Measurements from ENCODE around the gene UCP2. TPM values are rescaled to one million over a fixed set of nuclear protein-coding genes. Genes with fewer than 3 reads are reported as not detected.

UCP2 gene
- total and polyA plus RNA-seq, 9 of the 15 experiments (the other 6 are each of a cell fraction or from before 2014, with no cell fraction given), result 19.2 to 216 (median 87.9) TPM

GRCh38 chr11:73983741-73984538 lies 1.3 kb upstream of the UCP2 start (continued):
- TF ChIP-seq HSF4 (CRISPR knock-in tag; IDR thresholded peaks at IDR 0.05; ENCODE audit: borderline replicate concordance), result no peak
- TF ChIP-seq RAD21 (CRISPR knock-in tag; conservative IDR thresholded peaks at IDR 0.05 in 1 of 2, IDR thresholded peaks at IDR 0.05 in 1 of 2), result no peak
- no peak for TF ChIP-seq ZNF143 (CRISPR knock-in tag; IDR thresholded peaks at IDR 0.05)
- TF ChIP-seq ZNF239 (CRISPR knock-in tag; IDR thresholded peaks at IDR 0.05), result no peak
- no peak; the same call in 1 of the 2 replicates for TF ChIP-seq ZNF407 (IDR thresholded peaks at IDR 0.05; ENCODE audit: low read depth)
- TF ChIP-seq ZNF707 (CRISPR knock-in tag; conservative IDR thresholded peaks at IDR 0.05), result no peak
- no peak for TF ChIP-seq STAG1 (CRISPR knock-in tag; IDR thresholded peaks at IDR 0.05; ENCODE audit: borderline replicate concordance)
- TF ChIP-seq, protein P1, sequence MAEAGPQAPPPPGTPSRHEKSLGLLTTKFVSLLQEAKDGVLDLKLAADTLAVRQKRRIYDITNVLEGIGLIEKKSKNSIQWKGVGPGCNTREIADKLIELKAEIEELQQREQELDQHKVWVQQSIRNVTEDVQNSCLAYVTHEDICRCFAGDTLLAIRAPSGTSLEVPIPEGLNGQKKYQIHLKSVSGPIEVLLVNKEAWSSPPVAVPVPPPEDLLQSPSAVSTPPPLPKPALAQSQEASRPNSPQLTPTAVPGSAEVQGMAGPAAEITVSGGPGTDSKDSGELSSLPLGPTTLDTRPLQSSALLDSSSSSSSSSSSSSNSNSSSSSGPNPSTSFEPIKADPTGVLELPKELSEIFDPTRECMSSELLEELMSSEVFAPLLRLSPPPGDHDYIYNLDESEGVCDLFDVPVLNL (CRISPR knock-in tag; IDR thresholded peaks at IDR 0.05; ENCODE audit: low read depth), result no peak
- no peak for TF ChIP-seq ZC3H8 (IDR thresholded peaks at IDR 0.05)
- no peak for TF ChIP-seq GTF2F1 (IDR thresholded peaks at IDR 0.05; ENCODE audit: low read depth, low read length)
- no peak for TF ChIP-seq ZNF324 (CRISPR knock-in tag; IDR thresholded peaks at IDR 0.05)
- TF ChIP-seq FOXJ3 (CRISPR knock-in tag; IDR thresholded peaks at IDR 0.05), result no peak
- TF ChIP-seq POLR2B (IDR thresholded peaks at IDR 0.05; ENCODE audit: low read depth, partially characterized antibody), result no peak
- TF ChIP-seq, protein P2, sequence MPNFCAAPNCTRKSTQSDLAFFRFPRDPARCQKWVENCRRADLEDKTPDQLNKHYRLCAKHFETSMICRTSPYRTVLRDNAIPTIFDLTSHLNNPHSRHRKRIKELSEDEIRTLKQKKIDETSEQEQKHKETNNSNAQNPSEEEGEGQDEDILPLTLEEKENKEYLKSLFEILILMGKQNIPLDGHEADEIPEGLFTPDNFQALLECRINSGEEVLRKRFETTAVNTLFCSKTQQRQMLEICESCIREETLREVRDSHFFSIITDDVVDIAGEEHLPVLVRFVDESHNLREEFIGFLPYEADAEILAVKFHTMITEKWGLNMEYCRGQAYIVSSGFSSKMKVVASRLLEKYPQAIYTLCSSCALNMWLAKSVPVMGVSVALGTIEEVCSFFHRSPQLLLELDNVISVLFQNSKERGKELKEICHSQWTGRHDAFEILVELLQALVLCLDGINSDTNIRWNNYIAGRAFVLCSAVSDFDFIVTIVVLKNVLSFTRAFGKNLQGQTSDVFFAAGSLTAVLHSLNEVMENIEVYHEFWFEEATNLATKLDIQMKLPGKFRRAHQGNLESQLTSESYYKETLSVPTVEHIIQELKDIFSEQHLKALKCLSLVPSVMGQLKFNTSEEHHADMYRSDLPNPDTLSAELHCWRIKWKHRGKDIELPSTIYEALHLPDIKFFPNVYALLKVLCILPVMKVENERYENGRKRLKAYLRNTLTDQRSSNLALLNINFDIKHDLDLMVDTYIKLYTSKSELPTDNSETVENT (CRISPR knock-in tag; IDR thresholded peaks at IDR 0.05), result no peak
- TF ChIP-seq ZNF41 (CRISPR knock-in tag; conservative IDR thresholded peaks at IDR 0.05), result no peak
- TF ChIP-seq CBX2 (IDR thresholded peaks at IDR 0.05; ENCODE audit: insufficient read depth, low read length, poor library complexity, severe bottlenecking), result no peak
- no peak for TF ChIP-seq EHMT2 (IDR thresholded peaks at IDR 0.05)

Data from K562 (cell line).